Tibial artery (tissue), 4 donors: ENCODE data around the gene BEST3.

Experiments used
- DNase-seq, 2 donors: peaks; one replicate each; pipeline ENCODE4 v3.0.0-alpha.2; 2019
- H3K27ac ChIP-seq, 2 donors: fragments of 200-600 bp; sonication (generic) in 1 of 2; 1 replicate in 1 of 2; 2 replicates in 1 of 2; pipeline ENCODE4 v1.5.1; 2018 to 2019; ENCODE audit warnings: mild to moderate bottlenecking in 1 of 2
- H3K27me3 ChIP-seq, 2 donors: fragments of 200-600 bp; sonication (generic) in 1 of 2; one replicate each; pipeline versions ENCODE4 v1.5.1 to v1.6.0; 2016 to 2019
- H3K36me3 ChIP-seq, 3 donors: fragments of 200-600 bp; sonication (generic) in 2 of 3; one replicate each; pipeline ENCODE4 v1.5.1; 2016 to 2019; ENCODE audit warnings: mild to moderate bottlenecking in 2 of 3
- H3K4me1 ChIP-seq, 4 donors: fragments of 200-600 bp; sonication (generic) in 2 of 4; 1 replicate in 3 of 4; 2 replicates in 1 of 4; pipeline ENCODE4 v1.5.1; 2016 to 2019
- H3K4me3 ChIP-seq, 2 donors: fragments of 200-600 bp; sonication (generic) in 1 of 2; 1 replicate in 1 of 2; 2 replicates in 1 of 2; pipeline ENCODE4 v1.5.1; 2018 to 2019; ENCODE audit warnings: mild to moderate bottlenecking in 2 of 2
- H3K9me3 ChIP-seq, 3 donors: fragments of 200-600 bp; sonication (generic) in 1 of 3; one replicate each; pipeline ENCODE4 v1.5.1; 2016 to 2019
- intact Hi-C: fragments of 100-400 bp; cut with DNase I; formaldehyde crosslinking; loops from one replicate; pipeline ENCODE4 v1.15.0; 2023; ENCODE audit warnings: low total_unique reads
- TF ChIP-seq, protein P1 (sequence below), 2 experiments: fragments of 200-600 bp in 1 of 2; fragments of 450-650 bp in 1 of 2; IDR thresholded peaks; one replicate each; pipeline ENCODE4 v1.5.1; 2017 to 2019; ENCODE audit warnings: antibody characterized with exemption in 2 of 2, mild to moderate bottlenecking in 1 of 2, moderate library complexity in 1 of 2

BEST3 gene

DNA sequence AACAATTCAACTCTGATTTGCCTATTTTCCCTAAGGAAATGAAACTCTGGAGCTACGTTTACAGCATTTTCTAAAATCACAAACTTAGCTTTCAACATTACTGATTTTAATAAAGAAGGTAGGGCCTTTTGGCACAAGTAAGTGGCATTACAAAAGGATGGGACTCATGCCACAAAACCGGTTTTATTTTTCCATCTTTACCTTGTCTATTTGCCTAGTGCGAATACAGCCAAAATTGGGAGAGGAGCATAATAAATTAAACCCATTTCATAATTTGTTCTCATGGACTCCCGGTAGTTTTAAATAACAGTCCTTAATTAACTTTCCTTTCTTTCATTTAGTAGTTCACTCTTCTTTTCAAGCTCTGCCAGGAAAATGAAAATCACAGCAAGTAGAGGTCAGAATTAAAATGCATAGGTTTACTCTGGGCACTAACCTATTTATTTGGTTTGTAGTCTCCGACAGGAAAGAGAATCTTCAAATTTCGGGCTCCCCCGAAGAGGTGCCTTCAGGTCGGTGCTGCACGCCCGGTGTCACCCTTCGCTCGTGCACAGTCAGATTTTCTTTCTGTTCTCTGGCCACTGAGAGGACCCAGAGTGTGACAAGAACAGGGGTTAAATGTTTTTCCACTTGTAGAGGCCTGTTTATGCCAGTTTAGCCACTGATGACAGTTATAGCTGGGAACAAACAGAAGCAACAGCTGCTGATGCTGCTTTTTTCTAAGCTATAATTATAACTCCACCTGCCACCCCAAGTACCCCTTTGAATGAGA lies at the start of gene BEST3:
BEST3 (minus strand) TSS at position 535 of the 772 bp plus-strand sequence. CDS start 1,505 bp downstream, outside the sequence.
- Histone ChIP-seq H3K27ac (no peak within 1 kb of the TSS), H3K4me3 (no peak within 1 kb of the TSS), H3K9me3 (no peaks in the 10 kb centered on the region), H3K36me3 (no peaks in the 10 kb centered on the region), H3K4me1 (no peaks in the 10 kb centered on the region), H3K27me3 (no peaks in the 10 kb centered on the region)
- intact Hi-C loops = no loop called here
- TF ChIP-seq, protein P1, sequence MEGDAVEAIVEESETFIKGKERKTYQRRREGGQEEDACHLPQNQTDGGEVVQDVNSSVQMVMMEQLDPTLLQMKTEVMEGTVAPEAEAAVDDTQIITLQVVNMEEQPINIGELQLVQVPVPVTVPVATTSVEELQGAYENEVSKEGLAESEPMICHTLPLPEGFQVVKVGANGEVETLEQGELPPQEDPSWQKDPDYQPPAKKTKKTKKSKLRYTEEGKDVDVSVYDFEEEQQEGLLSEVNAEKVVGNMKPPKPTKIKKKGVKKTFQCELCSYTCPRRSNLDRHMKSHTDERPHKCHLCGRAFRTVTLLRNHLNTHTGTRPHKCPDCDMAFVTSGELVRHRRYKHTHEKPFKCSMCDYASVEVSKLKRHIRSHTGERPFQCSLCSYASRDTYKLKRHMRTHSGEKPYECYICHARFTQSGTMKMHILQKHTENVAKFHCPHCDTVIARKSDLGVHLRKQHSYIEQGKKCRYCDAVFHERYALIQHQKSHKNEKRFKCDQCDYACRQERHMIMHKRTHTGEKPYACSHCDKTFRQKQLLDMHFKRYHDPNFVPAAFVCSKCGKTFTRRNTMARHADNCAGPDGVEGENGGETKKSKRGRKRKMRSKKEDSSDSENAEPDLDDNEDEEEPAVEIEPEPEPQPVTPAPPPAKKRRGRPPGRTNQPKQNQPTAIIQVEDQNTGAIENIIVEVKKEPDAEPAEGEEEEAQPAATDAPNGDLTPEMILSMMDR (IDR thresholded peaks at IDR 0.05) = no peak
- no peak for DNase-seq

DNA sequence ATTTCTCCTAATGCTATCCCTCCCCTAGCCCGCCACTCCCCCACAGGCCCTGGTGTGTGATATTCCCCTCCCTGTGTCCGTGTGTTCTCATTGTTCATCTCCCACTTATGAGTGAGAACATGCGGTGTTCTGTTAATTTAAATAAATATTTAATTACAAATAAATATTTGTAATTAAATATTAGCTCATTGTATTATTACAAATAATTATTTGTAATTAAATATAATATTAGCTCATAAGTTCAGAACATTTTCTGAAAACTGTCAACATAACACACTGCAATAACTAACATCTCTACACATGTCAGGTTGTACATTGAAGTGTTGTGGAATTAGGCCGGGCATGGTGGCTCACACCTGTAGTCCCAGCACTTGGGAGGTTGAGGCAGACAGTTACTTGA lies 45.0 kb upstream of the BEST3 start:
- intact Hi-C loops = no loop called here
- H3K27me3 ChIP-seq = no peaks in the 10 kb centered on the region
- no peaks in the 10 kb centered on the region for H3K36me3 ChIP-seq
- no peaks in the 10 kb centered on the region for H3K9me3 ChIP-seq
- no peak for DNase-seq
- no peak overlapping the region for H3K27ac ChIP-seq
- TF ChIP-seq, protein P1 (IDR thresholded peaks at IDR 0.05) = no peak
- peaks cover 0 to 10% (median 7%) of the 10 kb centered on the region in 4 donors for H3K4me1 ChIP-seq
- no peak overlapping the region for H3K4me3 ChIP-seq

DNA sequence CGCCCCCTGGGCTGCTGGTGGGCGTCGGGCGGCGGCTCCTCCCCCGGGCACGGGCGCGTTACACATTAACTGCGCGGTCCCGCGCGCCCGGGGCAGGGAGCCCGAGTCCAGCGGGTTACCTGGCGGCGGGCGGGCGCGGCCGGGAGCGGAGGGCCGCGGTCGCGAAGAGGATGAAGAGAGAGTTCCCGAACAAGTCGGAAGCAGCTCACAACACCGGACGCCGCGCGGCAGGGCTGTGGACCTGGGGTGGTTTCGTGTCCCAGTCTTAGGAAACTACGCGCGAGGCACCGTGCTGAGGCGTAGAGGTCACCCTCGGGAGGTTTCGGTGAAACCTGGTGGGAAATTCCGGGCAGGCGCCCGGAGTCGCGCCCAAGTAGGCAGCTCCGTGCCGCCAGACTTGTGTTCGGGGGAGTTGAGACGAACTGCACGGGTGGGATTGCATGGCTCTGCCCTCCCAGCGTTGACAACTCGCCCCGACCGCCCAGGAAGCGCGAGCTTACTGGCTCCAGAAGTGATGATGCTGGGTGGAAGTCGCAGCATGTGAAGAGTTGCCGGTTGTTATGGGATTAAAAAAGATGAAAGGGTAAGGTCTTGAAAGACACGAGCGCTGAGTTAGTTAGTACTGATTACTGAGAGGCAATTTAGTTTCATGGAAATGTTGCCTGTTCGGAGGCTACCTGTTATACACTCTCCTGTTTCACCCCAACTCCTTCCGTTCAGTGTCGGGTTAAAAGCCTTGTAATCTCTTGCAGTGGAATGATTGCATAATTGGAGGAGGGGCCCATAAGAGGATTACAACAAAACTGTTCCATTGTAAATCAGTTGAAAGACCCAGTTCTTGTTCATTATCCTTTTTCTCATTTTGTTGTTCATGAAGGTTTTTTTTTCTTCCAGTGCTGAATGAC lies 40.4 kb upstream of the BEST3 start:
- DNase-seq = peak; percentile 40 to 69
- Histone ChIP-seq H3K27ac (peak overlapping the region; percentile 66 to 69), H3K9me3 (no peaks in the 10 kb centered on the region), H3K27me3 (no peaks in the 10 kb centered on the region), H3K36me3 (no peaks in the 10 kb centered on the region), H3K4me1 (peaks cover 0 to 10% (median 7%) of the 10 kb centered on the region in 4 donors), H3K4me3 (peak overlapping the region; percentile 67 to 75)
- TF ChIP-seq, protein P1 (IDR thresholded peaks at IDR 0.05) = no peak
- intact Hi-C loops = no loop called here

DNA sequence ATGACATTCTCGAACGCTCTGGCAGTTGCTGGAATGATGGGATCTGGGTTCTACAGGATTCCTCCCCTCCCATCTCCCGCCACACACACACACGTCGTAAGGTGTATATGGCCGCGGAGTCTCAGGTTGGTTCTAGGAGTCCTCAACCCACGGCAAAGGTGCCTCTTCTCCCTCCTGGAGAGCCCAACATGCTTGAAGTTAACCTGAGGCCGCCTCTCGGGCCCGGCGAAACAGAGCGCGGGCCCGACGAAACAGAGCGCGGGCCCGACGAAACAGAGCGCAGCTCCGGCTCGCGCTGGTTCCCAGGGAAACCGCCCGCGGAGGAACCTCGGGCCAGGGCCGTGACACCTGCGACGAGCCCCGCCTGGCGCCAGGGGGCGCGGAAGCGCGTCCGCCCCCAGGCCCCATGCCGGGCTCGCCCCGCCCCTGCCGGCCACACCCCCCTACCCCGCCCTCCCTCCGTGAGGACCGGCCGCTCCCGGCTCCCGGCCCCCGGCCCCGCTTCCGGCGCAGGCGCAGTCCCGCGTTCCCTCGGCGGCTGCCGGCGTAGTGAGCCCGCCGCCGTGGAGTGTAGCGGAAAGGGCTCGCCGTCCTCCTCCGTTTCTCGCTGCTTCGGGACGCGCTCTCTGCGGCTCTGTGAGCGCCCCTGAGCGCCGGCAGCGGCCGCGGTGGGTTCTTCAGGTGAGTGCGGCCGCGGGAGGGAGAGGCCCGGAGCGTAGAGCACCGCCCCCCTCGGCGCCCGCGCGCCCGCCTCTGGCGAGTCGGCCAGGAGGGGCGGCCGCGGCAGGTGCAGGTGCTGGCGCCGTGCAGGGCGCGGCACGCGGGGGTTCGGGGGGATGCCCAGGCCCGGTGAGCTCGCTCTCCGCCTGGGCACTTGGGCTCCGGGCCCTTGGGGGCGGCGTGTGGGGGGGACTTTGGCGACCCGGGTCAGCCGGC lies 39.5 kb upstream of the BEST3 start, which contains the start of gene RAB3IP:
RAB3IP (plus strand) TSS at position 510 of the 936 bp plus-strand sequence. CDS start 16,549 bp downstream, outside the sequence.
- peak; percentile 58 to 91 for DNase-seq
- Histone ChIP-seq H3K27ac (peak within 1 kb of the TSS; percentile 66 to 69), H3K4me1 (peaks cover 0 to 10% (median 7%) of the 10 kb centered on the region in 4 donors), H3K36me3 (no peaks in the 10 kb centered on the region), H3K9me3 (no peaks in the 10 kb centered on the region), H3K4me3 (peak within 1 kb of the TSS; percentile 67 to 75), H3K27me3 (no peaks in the 10 kb centered on the region)
- TF ChIP-seq, protein P1 (IDR thresholded peaks at IDR 0.05) = peak in 1 of 2 experiments; percentile 51
- intact Hi-C loops = no loop called here

DNA sequence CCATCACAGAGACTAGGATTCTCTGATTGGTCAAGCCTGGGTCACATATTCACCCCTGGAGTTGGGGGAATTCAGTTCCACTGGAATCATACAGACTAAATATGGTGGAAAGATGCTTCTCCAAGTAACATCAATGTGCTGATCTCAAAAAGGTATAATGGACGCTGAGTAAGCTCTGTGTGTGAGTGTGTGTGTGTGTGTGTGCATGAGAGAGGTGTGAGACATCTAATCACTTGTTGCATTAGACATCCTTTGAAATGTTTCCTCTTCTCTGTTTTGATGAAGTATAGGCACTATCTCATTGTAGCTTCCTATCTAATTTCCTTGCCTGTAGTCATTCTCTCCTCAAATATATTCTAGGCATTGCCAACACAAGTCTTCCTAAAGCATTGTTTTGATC lies 34.5 kb upstream of the BEST3 start:
- Histone ChIP-seq H3K27ac (no peak overlapping the region), H3K27me3 (no peaks in the 10 kb centered on the region), H3K4me1 (no peaks in the 10 kb centered on the region), H3K36me3 (no peaks in the 10 kb centered on the region), H3K4me3 (no peak overlapping the region), H3K9me3 (no peaks in the 10 kb centered on the region)
- DNase-seq = no peak
- intact Hi-C loops = no loop called here
- TF ChIP-seq, protein P1 (IDR thresholded peaks at IDR 0.05) = no peak
